Measurements from ENCODE around the gene FBRSL1.

FBRSL1 gene

DNA sequence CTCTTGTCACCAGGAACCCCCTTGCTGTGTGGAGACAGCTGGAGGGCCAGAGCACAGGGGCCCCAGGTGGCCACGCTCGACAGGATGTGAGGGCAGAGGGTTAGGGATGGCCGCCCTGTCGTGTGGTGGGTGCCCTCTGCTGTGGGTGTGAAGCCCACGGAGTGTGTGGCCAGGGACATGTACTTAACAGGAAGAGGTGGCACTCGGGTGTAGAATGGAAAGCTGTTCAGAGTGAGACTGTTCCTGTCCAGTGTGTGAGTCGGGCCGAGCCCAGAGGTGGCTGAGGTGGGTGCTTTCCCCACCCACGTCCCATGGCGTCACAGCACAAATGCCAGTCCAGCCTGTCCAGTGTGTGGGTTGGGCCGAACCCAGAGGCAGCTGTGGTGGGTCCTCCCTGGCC, 47.1 kb downstream of the FBRSL1 start:
- ChIA-PET POLR2A (no interaction called here), CTCF (interaction anchor here (1.4 to 3.0 kb wide), 2 partner anchors 10 to 13 kb away, joined by 5 to 9 read pairs; no protein-coding TSS in a partner anchor)
- H3K4me3 ChIP-seq (ENCODE audit: low read depth, low read length), result no peak overlapping the region
- TF ChIP-seq, protein P1, sequence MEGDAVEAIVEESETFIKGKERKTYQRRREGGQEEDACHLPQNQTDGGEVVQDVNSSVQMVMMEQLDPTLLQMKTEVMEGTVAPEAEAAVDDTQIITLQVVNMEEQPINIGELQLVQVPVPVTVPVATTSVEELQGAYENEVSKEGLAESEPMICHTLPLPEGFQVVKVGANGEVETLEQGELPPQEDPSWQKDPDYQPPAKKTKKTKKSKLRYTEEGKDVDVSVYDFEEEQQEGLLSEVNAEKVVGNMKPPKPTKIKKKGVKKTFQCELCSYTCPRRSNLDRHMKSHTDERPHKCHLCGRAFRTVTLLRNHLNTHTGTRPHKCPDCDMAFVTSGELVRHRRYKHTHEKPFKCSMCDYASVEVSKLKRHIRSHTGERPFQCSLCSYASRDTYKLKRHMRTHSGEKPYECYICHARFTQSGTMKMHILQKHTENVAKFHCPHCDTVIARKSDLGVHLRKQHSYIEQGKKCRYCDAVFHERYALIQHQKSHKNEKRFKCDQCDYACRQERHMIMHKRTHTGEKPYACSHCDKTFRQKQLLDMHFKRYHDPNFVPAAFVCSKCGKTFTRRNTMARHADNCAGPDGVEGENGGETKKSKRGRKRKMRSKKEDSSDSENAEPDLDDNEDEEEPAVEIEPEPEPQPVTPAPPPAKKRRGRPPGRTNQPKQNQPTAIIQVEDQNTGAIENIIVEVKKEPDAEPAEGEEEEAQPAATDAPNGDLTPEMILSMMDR (IDR thresholded peaks at IDR 0.05; ENCODE audit: insufficient read depth, low read length, missing control alignments), result no peak
- no peak for DNase-seq (ENCODE audit: low read depth, low spot score)

GRCh38 chr12:132537836-132538662, 48.1 kb downstream of the FBRSL1 start:
- CTCF ChIA-PET, result interaction anchor here (1.4 to 3.0 kb wide), 4 partner anchors 8 to 77 kb away, joined by 4 to 9 read pairs (median 6); no protein-coding TSS in a partner anchor
- H3K4me3 ChIP-seq (ENCODE audit: low read depth, low read length), result no peak overlapping the region
- TF ChIP-seq, protein P1 (IDR thresholded peaks at IDR 0.05; ENCODE audit: insufficient read depth, low read length, missing control alignments), result no peak
- DNase-seq (ENCODE audit: low read depth, low spot score), result no peak
- POLR2A ChIA-PET, result no interaction called here

DNA sequence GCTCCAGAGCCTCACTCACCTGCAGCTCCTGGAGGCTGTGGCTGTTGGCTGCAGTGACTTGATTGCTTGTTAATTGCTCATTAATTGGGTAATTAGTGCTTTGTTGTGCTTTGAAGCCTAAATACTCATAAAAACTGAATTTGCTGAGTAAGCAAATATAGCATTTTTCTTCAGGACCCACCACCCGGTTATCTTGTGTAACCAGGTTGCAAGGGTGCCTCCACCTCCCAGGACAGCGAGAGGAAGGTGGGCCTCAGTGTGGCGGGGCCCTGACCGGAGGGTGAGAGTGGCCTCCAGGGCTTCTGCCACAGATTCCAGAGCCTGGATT, 48.7 kb downstream of the FBRSL1 start:
- CTCF ChIA-PET, result interaction anchor here (1.4 to 3.0 kb wide), 3 partner anchors 9 to 76 kb away, joined by 4 to 9 read pairs (median 6); no protein-coding TSS in a partner anchor

GRCh38 chr12:132539016-132539773, 49.2 kb downstream of the FBRSL1 start:
- TF ChIP-seq, protein P1 (IDR thresholded peaks at IDR 0.05; ENCODE audit: insufficient read depth, low read length, missing control alignments), result no peak
- H3K4me3 ChIP-seq (ENCODE audit: low read depth, low read length), result no peak overlapping the region
- no peak for DNase-seq (ENCODE audit: low read depth, low spot score)
- ChIA-PET POLR2A (no interaction called here), CTCF (interaction anchor here (1.4 to 3.0 kb wide), 3 partner anchors 10 to 76 kb away, joined by 4 to 9 read pairs (median 6); no protein-coding TSS in a partner anchor)

More for the DNA sequence above, 48.7 kb downstream of the FBRSL1 start:
- POLR2A ChIA-PET, result no interaction called here
- TF ChIP-seq, protein P1 (IDR thresholded peaks at IDR 0.05; ENCODE audit: insufficient read depth, low read length, missing control alignments), result no peak
- no peak overlapping the region for H3K4me3 ChIP-seq (ENCODE audit: low read depth, low read length)
- DNase-seq (ENCODE audit: low read depth, low spot score), result no peak

- ChIA-PET POLR2A (no interaction called here), CTCF (no interaction called here)
- DNase-seq (ENCODE audit: low read depth, low spot score), result no peak
- TF ChIP-seq, protein P1 (IDR thresholded peaks at IDR 0.05; ENCODE audit: insufficient read depth, low read length, missing control alignments), result no peak
- no peak overlapping the region for H3K4me3 ChIP-seq (ENCODE audit: low read depth, low read length)
Observed at GRCh38 chr12:132540436-132540835, 50.5 kb downstream of the FBRSL1 start.

GRCh38 chr12:132541200-132541599, 51.2 kb downstream of the FBRSL1 start:
- no peak overlapping the region for H3K4me3 ChIP-seq (ENCODE audit: low read depth, low read length)
- TF ChIP-seq, protein P1 (IDR thresholded peaks at IDR 0.05; ENCODE audit: insufficient read depth, low read length, missing control alignments), result no peak
- CTCF ChIA-PET, result interaction anchor here (1.3 kb wide), 1 partner anchor 20 kb away, joined by 3 read pairs; no protein-coding TSS in a partner anchor
- no peak for DNase-seq (ENCODE audit: low read depth, low spot score)
- POLR2A ChIA-PET, result no interaction called here

Measured in AG04449 (cell line).